Activated naive CD8-positive, alpha-beta T cell treated with anti-CD3 and anti-CD28 coated beads, Interleukin-2, amount 10 ng/mL, durations not matched to agents 7 days and 5 days (primary cell): ENCODE data around the gene ALPP. TPM values are rescaled to one million over a fixed set of nuclear protein-coding genes. Genes with fewer than 3 reads are reported as not detected.
A peak's percentile ranks its signal among the peaks of the same experiment; 100 is the strongest.
"Not testable (repeated sequence)": the region's sequence is repeated elsewhere in the genome, so short reads cannot be mapped to it uniquely, and the experiment has no call there.

ENCODE experiments used
- ATAC-seq: fragments of 150-1000 bp; cut with Tn5 transposase; one replicate; pipeline ENCODE4 v1.10.0; 2021; ENCODE audit warnings: low read depth, moderate library complexity
- POLR2A ChIA-PET: fragments of 350-600 bp; sonication (Branson Sonifier 250); formaldehyde crosslinking; loops from one replicate; lab custom pipeline; 2021; ENCODE audit warnings: antibody characterized with exemption; lab: Charles Lee
- DNase-seq: peaks from one replicate; pipeline ENCODE4 v3.0.0; 2021
- H3K27ac Mint-ChIP-seq: one replicate; pipeline ENCODE4 v1.8.0; 2022; ENCODE audit warnings: mild to moderate bottlenecking, mixed read lengths
- H3K27me3 Mint-ChIP-seq: one replicate; pipeline ENCODE4 v1.8.0; 2022; ENCODE audit warnings: mild to moderate bottlenecking, moderate library complexity, mixed read lengths
- H3K36me3 Mint-ChIP-seq: one replicate; pipeline ENCODE4 v1.8.0; 2021; ENCODE audit warnings: mild to moderate bottlenecking, mixed read lengths
- H3K4me1 Mint-ChIP-seq: one replicate; pipeline ENCODE4 v1.8.0; 2021; ENCODE audit warnings: mixed read lengths
- H3K4me3 Mint-ChIP-seq: one replicate; pipeline ENCODE4 v1.8.0; 2022; ENCODE audit warnings: mild to moderate bottlenecking, moderate library complexity, mixed read lengths
- H3K9me3 Mint-ChIP-seq: one replicate; pipeline ENCODE4 v1.8.0; 2021; ENCODE audit warnings: mixed read lengths
- total RNA-seq, 2 experiments: library from RNA; stranded (reverse); gene quantifications; one replicate each; pipeline ENCODE4 v1.2.3, GENCODE V29; 2021

ALPP gene
- not detected for total RNA-seq

GRCh38 chr2:232378735-232379151, at the start of gene ALPP:
TSS of gene ALPP (plus strand) at chr2:232378751. CDS start at chr2:232378803, 52 bp downstream.
- H3K36me3 Mint-ChIP-seq, H3K27ac Mint-ChIP-seq, POLR2A ChIA-PET, ATAC-seq, H3K9me3 Mint-ChIP-seq, DNase-seq, H3K4me3 Mint-ChIP-seq, H3K4me1 Mint-ChIP-seq: not testable (repeated sequence)
- H3K27me3 Mint-ChIP-seq = peaks cover 10% of the 10 kb centered on the region

GRCh38 chr2:232329716-232330067, 48.9 kb upstream of the ALPP start:
- H3K4me3 Mint-ChIP-seq = no peak overlapping the region
- H3K9me3 Mint-ChIP-seq = no peaks in the 10 kb centered on the region
- H3K4me1 Mint-ChIP-seq = peaks cover 3% of the 10 kb centered on the region
- no peak for DNase-seq
- no peaks in the 10 kb centered on the region for H3K27me3 Mint-ChIP-seq
- H3K36me3 Mint-ChIP-seq = no peaks in the 10 kb centered on the region
- no peak for ATAC-seq
- POLR2A ChIA-PET = no interaction called here
- H3K27ac Mint-ChIP-seq = no peak overlapping the region

- H3K9me3 Mint-ChIP-seq = no peaks in the 10 kb centered on the region
- H3K4me3 Mint-ChIP-seq = no peak overlapping the region
- ATAC-seq = no peak
- H3K27me3 Mint-ChIP-seq = no peaks in the 10 kb centered on the region
- POLR2A ChIA-PET = no interaction called here
- H3K27ac Mint-ChIP-seq = no peak overlapping the region
- H3K4me1 Mint-ChIP-seq = peaks cover 3% of the 10 kb centered on the region
- H3K36me3 Mint-ChIP-seq = no peaks in the 10 kb centered on the region
- peak; percentile 27 for DNase-seq
Measured at GRCh38 chr2:232330068-232330999, 48.2 kb upstream of the ALPP start.

GRCh38 chr2:232331061-232331460, 47.5 kb upstream of the ALPP start:
- H3K27ac Mint-ChIP-seq, H3K4me3 Mint-ChIP-seq, POLR2A ChIA-PET, H3K36me3 Mint-ChIP-seq, H3K9me3 Mint-ChIP-seq, ATAC-seq, H3K27me3 Mint-ChIP-seq, H3K4me1 Mint-ChIP-seq: not testable (repeated sequence)
- DNase-seq = peak; percentile 30

GRCh38 chr2:232331641-232332040, 46.9 kb upstream of the ALPP start:
- H3K4me3 Mint-ChIP-seq, ATAC-seq, H3K9me3 Mint-ChIP-seq, H3K36me3 Mint-ChIP-seq, H3K27me3 Mint-ChIP-seq, H3K27ac Mint-ChIP-seq, POLR2A ChIA-PET, H3K4me1 Mint-ChIP-seq: not testable (repeated sequence)
- peak; percentile 26 for DNase-seq

- peak; percentile 25 for DNase-seq
- not testable (repeated sequence) for H3K9me3 Mint-ChIP-seq
Measured at GRCh38 chr2:232332244-232332939, 46.2 kb upstream of the ALPP start.

GRCh38 chr2:232332940-232333259, 45.7 kb upstream of the ALPP start:
- ATAC-seq = no peak
- Mint-ChIP-seq H3K27ac (no peak overlapping the region), H3K4me3 (no peak overlapping the region), H3K4me1 (no peaks in the 10 kb centered on the region), H3K9me3 (no peaks in the 10 kb centered on the region), H3K27me3 (no peaks in the 10 kb centered on the region), H3K36me3 (no peaks in the 10 kb centered on the region)
- no peak for DNase-seq
- POLR2A ChIA-PET = no interaction called here

More at GRCh38 chr2:232332244-232332939, 46.2 kb upstream of the ALPP start:
- H3K27ac Mint-ChIP-seq, H3K27me3 Mint-ChIP-seq, POLR2A ChIA-PET, H3K36me3 Mint-ChIP-seq, ATAC-seq, H3K4me1 Mint-ChIP-seq, H3K4me3 Mint-ChIP-seq: not testable (repeated sequence)

- no peak overlapping the region for H3K4me3 Mint-ChIP-seq
- peak; percentile 30 for DNase-seq
- POLR2A ChIA-PET = no interaction called here
- H3K27me3 Mint-ChIP-seq = no peaks in the 10 kb centered on the region
- H3K4me1 Mint-ChIP-seq = no peaks in the 10 kb centered on the region
- no peak for ATAC-seq
- H3K36me3 Mint-ChIP-seq = no peaks in the 10 kb centered on the region
- H3K9me3 Mint-ChIP-seq = no peaks in the 10 kb centered on the region
- no peak overlapping the region for H3K27ac Mint-ChIP-seq
Measured at GRCh38 chr2:232333361-232334135, 45.0 kb upstream of the ALPP start.

GRCh38 chr2:232334136-232334884, 44.2 kb upstream of the ALPP start:
- peak; percentile 23 for DNase-seq
- H3K9me3 Mint-ChIP-seq, ATAC-seq, H3K27ac Mint-ChIP-seq, H3K27me3 Mint-ChIP-seq, H3K4me1 Mint-ChIP-seq, H3K36me3 Mint-ChIP-seq, H3K4me3 Mint-ChIP-seq, POLR2A ChIA-PET: not testable (repeated sequence)

GRCh38 chr2:232334885-232335205, 43.7 kb upstream of the ALPP start:
- POLR2A ChIA-PET, H3K27ac Mint-ChIP-seq, H3K36me3 Mint-ChIP-seq: not testable (repeated sequence)

GRCh38 chr2:232335206-232335858, 43.2 kb upstream of the ALPP start:
- H3K9me3 Mint-ChIP-seq, H3K4me3 Mint-ChIP-seq, H3K4me1 Mint-ChIP-seq, H3K27me3 Mint-ChIP-seq, H3K27ac Mint-ChIP-seq, POLR2A ChIA-PET, H3K36me3 Mint-ChIP-seq: not testable (repeated sequence)
- ATAC-seq (peak; percentile 68), DNase-seq (peak; percentile 37)

More at GRCh38 chr2:232334885-232335205, 43.7 kb upstream of the ALPP start:
- H3K27me3 Mint-ChIP-seq, DNase-seq, ATAC-seq, H3K9me3 Mint-ChIP-seq, H3K4me1 Mint-ChIP-seq, H3K4me3 Mint-ChIP-seq: not testable (repeated sequence)

- H3K4me1 Mint-ChIP-seq = no peaks in the 10 kb centered on the region
- H3K27me3 Mint-ChIP-seq = no peaks in the 10 kb centered on the region
- H3K4me3 Mint-ChIP-seq = no peak overlapping the region
- no peak for ATAC-seq
- DNase-seq = no peak
- no peaks in the 10 kb centered on the region for H3K36me3 Mint-ChIP-seq
- H3K9me3 Mint-ChIP-seq = no peaks in the 10 kb centered on the region
- H3K27ac Mint-ChIP-seq = no peak overlapping the region
- POLR2A ChIA-PET = no interaction called here
Measured at GRCh38 chr2:232335859-232336215, 42.7 kb upstream of the ALPP start.
